IMR-90 (cell line): ENCODE data around the gene ZNF594. TPM values are rescaled to one million over a fixed set of nuclear protein-coding genes. Genes with fewer than 3 reads are reported as not detected.
"Not testable (repeated sequence)": the region's sequence is repeated elsewhere in the genome, so short reads cannot be mapped to it uniquely, and the experiment has no call there.

Experiments used
- ATAC-seq: fragments of 200-7000 bp; cut with Tn5 transposase; 2 replicates; pipeline ENCODE4 v1.9.1; 2020; ENCODE audit warnings: low read depth, mild to moderate bottlenecking, moderate library complexity
- BruUV-seq: library from RNA; stranded (reverse); fragments of 400-500 nt; replicated peaks from 2 replicates; lab custom pipeline; 2021; lab: Mats Ljungman, UMichigan
- CTCF ChIA-PET: fragments of 300-600 bp; formaldehyde crosslinking; extraction: SDS; loops from one replicate; lab custom pipeline; 2021; ENCODE audit warnings: antibody characterized with exemption; lab: Yijun Ruan, JAX
- POLR2A ChIA-PET: fragments of 300-600 bp; sonication (Branson Sonifier 250); formaldehyde crosslinking; loops from one replicate; lab custom pipeline; 2022; ENCODE audit warnings: antibody characterized with exemption; ENCODE audit not compliant: unreplicated experiment; lab: Charles Lee
- DNase-seq: peaks from one replicate; pipeline ENCODE4 v3.0.0; 2013
- H2AFZ ChIP-seq: replicated peaks from 2 replicates; pipeline ENCODE3; 2013; ENCODE audit warnings: low read length, mild to moderate bottlenecking; ENCODE audit not compliant: poor library complexity
- H2AK5ac ChIP-seq: 2 replicates; pipeline ENCODE4 v1.6.1; 2013; ENCODE audit warnings: low read depth, low read length, inconsistent platforms
- H2AK9ac ChIP-seq: replicated peaks from 2 replicates; pipeline ENCODE3; 2013; ENCODE audit warnings: mild to moderate bottlenecking, low read depth, low read length, moderate library complexity; ENCODE audit not compliant: poor library complexity
- H2BK120ac ChIP-seq: 2 replicates; pipeline ENCODE4 v1.6.1; 2013; ENCODE audit warnings: low read depth, low read length, inconsistent platforms
- H2BK15ac ChIP-seq: 3 replicates; pipeline ENCODE4 v1.6.1; 2013; ENCODE audit warnings: low read depth, low read length, inconsistent platforms
- H2BK20ac ChIP-seq: 2 replicates; pipeline ENCODE4 v1.6.1; 2013; ENCODE audit warnings: low read depth, mild to moderate bottlenecking, inconsistent platforms, low read length, moderate library complexity
- H2BK5ac ChIP-seq: 2 replicates; pipeline ENCODE4 v1.6.1; 2013; ENCODE audit warnings: mild to moderate bottlenecking, low read depth, low read length, inconsistent platforms; ENCODE audit not compliant: poor library complexity, severe bottlenecking
- H3K14ac ChIP-seq: replicated peaks from 2 replicates; pipeline ENCODE4 v1.6.1; 2013; ENCODE audit warnings: low read depth, low read length, inconsistent platforms
- H3K18ac ChIP-seq: 2 replicates; pipeline ENCODE4 v1.6.1; 2013; ENCODE audit warnings: low read depth, low read length, control low read depth
- H3K23ac ChIP-seq: 2 replicates; pipeline ENCODE4 v1.6.1; 2013; ENCODE audit warnings: low read depth, low read length, inconsistent platforms
- H3K27ac ChIP-seq: 2 replicates; pipeline ENCODE4 v1.5.1; 2013; ENCODE audit warnings: mild to moderate bottlenecking, control low read depth, low read length; ENCODE audit not compliant: insufficient read depth
- H3K27me3 ChIP-seq: 2 replicates; pipeline ENCODE4 v1.6.1; 2013; ENCODE audit warnings: low read length; ENCODE audit not compliant: control insufficient read depth, insufficient read depth
- H3K36me3 ChIP-seq: 2 replicates; pipeline ENCODE4 v1.6.1; 2013; ENCODE audit warnings: low read length, mixed read lengths; ENCODE audit not compliant: control insufficient read depth, insufficient read depth
- H3K4ac ChIP-seq: 2 replicates; pipeline ENCODE4 v1.6.1; 2013; ENCODE audit warnings: low read depth, low read length, inconsistent platforms
- H3K4me1 ChIP-seq: 2 replicates; pipeline ENCODE4 v1.6.1; 2013; ENCODE audit warnings: low read length, mixed read lengths; ENCODE audit not compliant: control insufficient read depth, insufficient read depth
- H3K4me2 ChIP-seq: 2 replicates; pipeline ENCODE4 v1.6.1; 2013; ENCODE audit warnings: low read depth, mild to moderate bottlenecking, control low read depth, low read length, moderate library complexity
- H3K4me3 ChIP-seq: 2 replicates; pipeline ENCODE4 v1.5.1; 2013; ENCODE audit warnings: low read depth, mild to moderate bottlenecking, control low read depth, low read length, moderate library complexity; ENCODE audit not compliant: insufficient read depth
- H3K56ac ChIP-seq: 2 replicates; pipeline ENCODE4 v1.6.1; 2013; ENCODE audit warnings: low read length, inconsistent platforms; ENCODE audit not compliant: insufficient read depth; ENCODE audit errors: extremely low read depth
- H3K79me1 ChIP-seq, 2 experiments: 2 replicates each; pipeline ENCODE4 v1.6.1; 2013; ENCODE audit warnings: low read length in 2 of 2, inconsistent platforms in 1 of 2, low read depth in 1 of 2
- H3K9ac ChIP-seq: 2 replicates; pipeline ENCODE4 v1.6.1; 2013; ENCODE audit warnings: low read depth, low read length, control low read depth
- H3K9me1 ChIP-seq: 2 replicates; pipeline ENCODE4 v1.6.1; 2013; ENCODE audit warnings: low read length, inconsistent platforms; ENCODE audit not compliant: insufficient read depth
- H3K9me3 ChIP-seq: 2 replicates; pipeline ENCODE4 v1.6.1; 2013; ENCODE audit warnings: low read length; ENCODE audit not compliant: control insufficient read depth, insufficient read depth
- H4K20me1 ChIP-seq: 2 replicates; pipeline ENCODE4 v1.6.1; 2013; ENCODE audit warnings: low read length, inconsistent platforms; ENCODE audit not compliant: insufficient read depth
- H4K5ac ChIP-seq: 2 replicates; pipeline ENCODE4 v1.6.1; 2013; ENCODE audit warnings: mild to moderate bottlenecking, low read depth, low read length, control low read depth
- H4K8ac ChIP-seq, 2 experiments: 2 replicates each; pipeline ENCODE4 v1.6.1; 2013; ENCODE audit warnings: low read depth in 2 of 2, low read length in 2 of 2, control low read depth in 1 of 2, inconsistent platforms in 1 of 2
- H4K91ac ChIP-seq: 2 replicates; pipeline ENCODE4 v1.6.1; 2013; ENCODE audit warnings: low read depth, low read length, inconsistent platforms; ENCODE audit not compliant: insufficient read depth
- MAZ ChIP-seq: IDR thresholded peaks from 2 replicates; pipeline ENCODE4 v1.6.1; 2012; ENCODE audit warnings: low read depth, mild to moderate bottlenecking, low read length, improper control_type of control experiment, moderate library complexity, borderline replicate concordance
- WGBS, 2 experiments: methylation state at CpG; one replicate each; pipeline versions ENCODE4 v1.1.5 to v1.1.7; 2013; ENCODE audit warnings: missing lambda C conversion rate in 2 of 2; ENCODE audit not compliant: insufficient read length in 1 of 2; ENCODE audit errors: extremely low coverage in 2 of 2; 5-methylcytosine and 5-hydroxymethylcytosine counted together
- dilution Hi-C: fragments of 300-500 bp; cut with HindIII; formaldehyde crosslinking; loops from one replicate; pipeline ENCODE4 v1.14.3; 2018; ENCODE audit warnings: low sequenced_read_pairs; ENCODE audit not compliant: unreplicated experiment
- in situ Hi-C: fragments of 300-500 bp; cut with MboI; formaldehyde crosslinking; loops from 3 replicates; pipeline ENCODE4 v1.14.3; 2019; ENCODE audit warnings: low sequenced_read_pairs, inconsistent platforms, mixed read lengths
- intact Hi-C: fragments of 100-400 bp; cut with micrococcal nuclease; formaldehyde crosslinking; loops from 2 replicates; pipeline ENCODE4 v1.10.0; 2022
- polyA plus RNA-seq, 3 experiments: library from polyadenylated mRNA; depleted of rRNA; stranded (reverse); fragments of >200 nt; gene quantifications; 2 replicates each; pipeline ENCODE4 v1.2.3, GENCODE V29; 2012; ENCODE audit warnings: low replicate concordance in 1 of 3
- total RNA-seq: library from RNA; depleted of rRNA; stranded (reverse); fragments of >200 nt; gene quantifications from 2 replicates; pipeline ENCODE4 v1.2.3, GENCODE V29; 2012

Gene ZNF594
- total and polyA plus RNA-seq, 2 of the 4 experiments (the other 2 are of a cell fraction), result 2.5 to 7.2 TPM

DNA sequence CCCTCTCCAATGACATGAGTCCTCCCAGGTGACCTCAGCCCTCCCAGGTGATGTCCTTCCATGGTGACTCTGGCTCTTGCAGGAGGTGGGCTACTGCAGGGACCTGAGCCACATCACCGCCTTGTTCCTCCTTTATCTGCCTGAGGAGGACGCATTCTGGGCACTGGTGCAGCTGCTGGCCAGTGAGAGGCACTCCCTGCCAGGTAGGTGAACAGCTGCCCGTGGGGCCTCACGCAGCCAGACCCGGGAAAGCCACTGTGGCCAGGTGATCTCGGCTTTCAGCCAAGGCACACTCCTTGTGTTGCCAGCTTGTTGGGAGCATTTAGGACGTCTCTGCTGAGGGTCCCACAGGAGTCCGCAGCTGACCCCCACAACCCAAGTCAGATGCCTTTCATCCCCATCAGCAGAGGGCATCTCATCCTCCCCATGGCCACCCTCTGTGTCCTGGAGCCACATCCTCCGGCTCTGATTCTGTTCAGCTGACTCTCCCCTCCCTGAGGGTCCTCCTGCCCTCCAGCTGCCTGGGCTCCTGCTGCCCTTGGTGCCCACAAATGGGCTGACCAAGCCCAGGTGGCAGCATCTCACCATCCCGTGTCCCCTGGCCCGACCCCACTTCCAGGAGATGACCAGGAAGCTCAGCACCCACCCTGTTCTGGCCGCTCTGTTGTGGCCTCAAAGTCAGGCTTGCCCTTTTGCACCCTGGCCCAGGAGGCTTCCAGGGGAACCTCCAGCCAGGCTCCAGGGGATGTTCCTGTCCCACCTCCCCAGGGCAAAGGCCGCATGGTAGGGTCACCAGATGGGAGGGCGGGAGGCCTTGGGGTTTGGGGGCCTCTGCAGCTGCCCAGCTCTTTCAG lies 55.7 kb downstream of the ZNF594 start:
- no peak for DNase-seq
- in situ Hi-C loops, result no loop called here

DNA sequence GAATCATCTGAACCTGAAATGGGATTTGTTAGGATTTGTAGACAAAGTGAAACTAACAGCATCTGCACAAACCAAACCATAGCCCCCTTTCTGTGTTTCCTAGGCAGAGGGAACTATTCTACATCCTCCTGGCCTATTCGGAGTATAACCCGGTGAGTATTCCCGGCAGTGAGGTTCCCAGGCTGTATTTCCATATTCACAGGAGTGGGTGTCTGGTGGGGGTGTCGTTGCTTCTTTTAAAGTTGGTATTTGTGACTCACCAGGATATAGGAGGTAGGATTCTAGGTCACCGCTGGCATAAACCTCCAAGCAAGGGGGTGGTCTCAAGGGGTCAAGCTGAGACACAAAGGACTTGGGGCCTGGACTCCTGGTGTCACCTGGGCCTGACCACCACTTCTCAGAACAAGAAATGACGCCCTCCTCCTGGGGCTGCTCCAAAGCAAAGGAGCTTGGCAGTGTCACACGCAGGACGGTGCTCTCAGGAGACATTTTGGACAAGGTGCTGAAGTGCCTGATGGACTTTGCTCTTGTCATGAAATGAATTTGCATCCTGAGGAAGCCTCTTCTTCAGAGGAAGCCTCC lies 56.4 kb downstream of the ZNF594 start:
- H2AK9ac ChIP-seq, H4K20me1 ChIP-seq, ATAC-seq, H4K8ac ChIP-seq, H2BK5ac ChIP-seq, H4K5ac ChIP-seq, H2BK120ac ChIP-seq, H3K27ac ChIP-seq, H3K4ac ChIP-seq, H3K9ac ChIP-seq, H3K18ac ChIP-seq, in situ Hi-C loops, dilution Hi-C loops, H3K56ac ChIP-seq, H2BK20ac ChIP-seq, H3K4me1 ChIP-seq, H2BK15ac ChIP-seq, H3K23ac ChIP-seq, H4K91ac ChIP-seq, H3K14ac ChIP-seq, BruUV-seq, H3K27me3 ChIP-seq, H3K4me3 ChIP-seq, POLR2A ChIA-PET, H3K9me3 ChIP-seq, H2AFZ ChIP-seq, H3K9me1 ChIP-seq, H2AK5ac ChIP-seq, intact Hi-C loops, CTCF ChIA-PET, H3K36me3 ChIP-seq, H3K79me1 ChIP-seq: not testable (repeated sequence)
- peak overlapping the region; percentile 55; the same call in 1 of the 2 replicates for H3K4me2 ChIP-seq
- no CpG with 5 or more reads among the region's 8 CpGs for WGBS, 2 experiments
- peak; percentile 35 for DNase-seq

More for the DNA sequence above, 55.7 kb downstream of the ZNF594 start:
- no peaks in the 10 kb centered on the region for H3K9me1 ChIP-seq
- H2AFZ ChIP-seq, result no peak overlapping the region
- H3K9me3 ChIP-seq, result no peaks in the 10 kb centered on the region
- H3K4me1 ChIP-seq, result no peaks in the 10 kb centered on the region
- H3K4ac ChIP-seq, result no peak overlapping the region
- 72% methylated on average over 7 of the region's 14 CpGs; no CpG with 5 or more reads in 1 of the 2 experiments for WGBS, 2 experiments
- H3K4me3 ChIP-seq, result no peak overlapping the region
- H3K23ac ChIP-seq, result no peak overlapping the region
- TF ChIP-seq MAZ, result no peak
- no peak overlapping the region for H4K5ac ChIP-seq
- no peak overlapping the region for H2BK20ac ChIP-seq
- H4K8ac ChIP-seq, result no peak overlapping the region
- H2BK5ac ChIP-seq, result no peak overlapping the region
- H3K56ac ChIP-seq, result no peak overlapping the region
- no peak overlapping the region for H2AK9ac ChIP-seq
- ChIA-PET POLR2A (no interaction called here), CTCF (no interaction called here)
- H2BK15ac ChIP-seq, result no peak overlapping the region
- no peak overlapping the region for H3K4me2 ChIP-seq
- H3K18ac ChIP-seq, result no peak overlapping the region
- no peak overlapping the region for H4K91ac ChIP-seq
- no peak overlapping the region for H3K27ac ChIP-seq
- ATAC-seq, result no peak
- dilution Hi-C loops (no loop called here), intact Hi-C loops (no loop called here)
- no peaks in the 10 kb centered on the region for H3K79me1 ChIP-seq
- BruUV-seq, result no TSS peak
- peaks cover 4% of the 10 kb centered on the region for H3K27me3 ChIP-seq
- H2BK120ac ChIP-seq, result no peak overlapping the region
- H3K36me3 ChIP-seq, result no peaks in the 10 kb centered on the region
- H4K20me1 ChIP-seq, result no peaks in the 10 kb centered on the region
- no peak overlapping the region for H2AK5ac ChIP-seq
- no peak overlapping the region for H3K14ac ChIP-seq
- H3K9ac ChIP-seq, result no peak overlapping the region
